Left ventricle myocardium inferior (tissue), 1 donor: ENCODE results near the gene KIAA1671. TPM values are rescaled to one million over a fixed set of nuclear protein-coding genes. Genes with fewer than 3 reads are reported as not detected.
A peak's percentile ranks its signal among the peaks of the same experiment; 100 is the strongest.

Experiments
- DNase-seq: peaks from one replicate; pipeline ENCODE4 v3.0.0-alpha.2; 2020
- H3K27ac ChIP-seq: fragments of 200-600 bp; replicated peaks from 2 replicates; pipeline ENCODE4 v1.8.0; 2021
- H3K27me3 ChIP-seq: fragments of 200-600 bp; 2 replicates; pipeline ENCODE4 v1.8.0; 2021; ENCODE audit warnings: low read depth
- H3K36me3 ChIP-seq: fragments of 200-600 bp; 2 replicates; pipeline ENCODE4 v1.8.0; 2021
- H3K4me1 ChIP-seq: fragments of 200-600 bp; 2 replicates; pipeline ENCODE4 v1.8.0; 2021
- H3K4me3 ChIP-seq: fragments of 200-600 bp; 2 replicates; pipeline ENCODE4 v1.8.0; 2021; ENCODE audit warnings: mild to moderate bottlenecking, moderate library complexity
- H3K9me3 ChIP-seq: fragments of 200-600 bp; replicated peaks from 2 replicates; pipeline ENCODE4 v1.8.0; 2021
- intact Hi-C: fragments of 100-400 bp; cut with micrococcal nuclease; formaldehyde crosslinking; loops from one replicate; pipeline ENCODE4 v1.11.0; 2022
- total RNA-seq: library from RNA; stranded (reverse); fragmentation: NEBNext Ultra II Directional; extraction: Animal tissue kit (Norgen Biotek cat#: 25700); gene quantifications from one replicate; pipeline ENCODE4 v1.2.1, GENCODE V29; 2021
- TF ChIP-seq, protein P1 (sequence below): fragments of 200-600 bp; IDR thresholded peaks from 2 replicates; pipeline ENCODE4 v1.8.0; 2021; ENCODE audit warnings: antibody characterized with exemption, mild to moderate bottlenecking, borderline replicate concordance
- donor health status: DM: no; HTN: yes; CAD: no; lungs with severe emphysema.

The KIAA1671 gene
- total RNA-seq, 1 donor from 2014 or later: 12.2 TPM

GRCh38 chr22:24995649-24996180, 43.2 kb downstream of the KIAA1671 start:
- DNase-seq: no peak
- Histone ChIP-seq H3K4me3 (no peak overlapping the region), H3K4me1 (peaks cover 46% of the 10 kb centered on the region), H3K36me3 (no peaks in the 10 kb centered on the region), H3K27me3 (no peaks in the 10 kb centered on the region), H3K9me3 (no peaks in the 10 kb centered on the region), H3K27ac (peak overlapping the region; percentile 50)
- TF ChIP-seq, protein P1, sequence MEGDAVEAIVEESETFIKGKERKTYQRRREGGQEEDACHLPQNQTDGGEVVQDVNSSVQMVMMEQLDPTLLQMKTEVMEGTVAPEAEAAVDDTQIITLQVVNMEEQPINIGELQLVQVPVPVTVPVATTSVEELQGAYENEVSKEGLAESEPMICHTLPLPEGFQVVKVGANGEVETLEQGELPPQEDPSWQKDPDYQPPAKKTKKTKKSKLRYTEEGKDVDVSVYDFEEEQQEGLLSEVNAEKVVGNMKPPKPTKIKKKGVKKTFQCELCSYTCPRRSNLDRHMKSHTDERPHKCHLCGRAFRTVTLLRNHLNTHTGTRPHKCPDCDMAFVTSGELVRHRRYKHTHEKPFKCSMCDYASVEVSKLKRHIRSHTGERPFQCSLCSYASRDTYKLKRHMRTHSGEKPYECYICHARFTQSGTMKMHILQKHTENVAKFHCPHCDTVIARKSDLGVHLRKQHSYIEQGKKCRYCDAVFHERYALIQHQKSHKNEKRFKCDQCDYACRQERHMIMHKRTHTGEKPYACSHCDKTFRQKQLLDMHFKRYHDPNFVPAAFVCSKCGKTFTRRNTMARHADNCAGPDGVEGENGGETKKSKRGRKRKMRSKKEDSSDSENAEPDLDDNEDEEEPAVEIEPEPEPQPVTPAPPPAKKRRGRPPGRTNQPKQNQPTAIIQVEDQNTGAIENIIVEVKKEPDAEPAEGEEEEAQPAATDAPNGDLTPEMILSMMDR: no peak
- intact Hi-C loops: no loop called here

- Histone ChIP-seq H3K4me1 (peaks cover 40% of the 10 kb centered on the region), H3K27me3 (no peaks in the 10 kb centered on the region), H3K9me3 (no peaks in the 10 kb centered on the region), H3K36me3 (no peaks in the 10 kb centered on the region), H3K4me3 (no peak overlapping the region), H3K27ac (peak overlapping the region; percentile 50)
- TF ChIP-seq, protein P1: no peak
- DNase-seq: no peak
- intact Hi-C loops: no loop called here
Observed at GRCh38 chr22:24996420-24996952, 44.0 kb downstream of the KIAA1671 start.

DNA sequence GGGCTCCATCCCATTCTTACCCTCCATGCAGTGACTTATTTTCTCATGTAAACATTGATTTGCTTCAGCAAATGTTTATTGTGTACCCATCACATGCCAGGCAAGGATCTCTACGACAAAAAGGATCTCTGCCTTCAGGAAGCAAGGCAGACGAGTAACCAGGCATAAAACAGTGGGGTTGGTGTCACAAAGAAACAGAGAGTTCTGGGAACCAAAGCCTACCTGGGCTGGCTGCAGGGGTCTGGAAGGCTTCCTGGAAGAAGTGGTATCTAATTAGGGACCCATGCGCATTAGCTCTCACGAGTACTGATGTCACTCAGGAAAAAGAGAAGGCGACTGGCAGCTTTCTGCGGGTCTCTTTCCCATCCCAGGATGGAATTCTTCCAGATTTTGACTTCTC, 44.5 kb downstream of the KIAA1671 start:
- no peaks in the 10 kb centered on the region for H3K27me3 ChIP-seq
- peak overlapping the region; percentile 50 for H3K27ac ChIP-seq
- TF ChIP-seq, protein P1: no peak
- no peak overlapping the region for H3K4me3 ChIP-seq
- H3K36me3 ChIP-seq: no peaks in the 10 kb centered on the region
- peaks cover 40% of the 10 kb centered on the region for H3K4me1 ChIP-seq
- H3K9me3 ChIP-seq: no peaks in the 10 kb centered on the region
- DNase-seq: no peak
- intact Hi-C loops: no loop called here

DNA sequence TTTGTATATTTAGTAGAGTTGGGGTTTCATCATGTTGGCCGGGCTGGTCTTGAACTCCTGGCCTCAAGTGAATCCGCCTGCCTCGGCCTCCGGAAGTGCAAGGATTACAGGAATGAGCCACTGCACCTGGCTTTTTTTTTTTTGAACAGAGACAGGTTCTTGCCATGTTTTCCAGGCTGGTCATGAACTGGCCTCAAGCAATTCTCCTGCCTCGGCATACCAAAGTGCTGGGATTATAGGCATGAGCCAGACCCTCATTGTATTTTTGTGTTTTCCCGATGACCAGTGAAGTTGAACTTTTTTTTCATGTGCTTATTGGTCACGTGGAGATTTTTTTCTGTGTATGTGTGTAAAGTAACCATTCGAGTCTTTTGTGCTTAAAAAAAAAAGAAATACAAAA, 48.2 kb downstream of the KIAA1671 start:
- no peaks in the 10 kb centered on the region for H3K36me3 ChIP-seq
- no peak overlapping the region for H3K27ac ChIP-seq
- TF ChIP-seq, protein P1: no peak
- no peaks in the 10 kb centered on the region for H3K9me3 ChIP-seq
- peaks cover 35% of the 10 kb centered on the region for H3K4me1 ChIP-seq
- H3K4me3 ChIP-seq: no peak overlapping the region
- DNase-seq: no peak
- no peaks in the 10 kb centered on the region for H3K27me3 ChIP-seq
- intact Hi-C loops: no loop called here

DNA sequence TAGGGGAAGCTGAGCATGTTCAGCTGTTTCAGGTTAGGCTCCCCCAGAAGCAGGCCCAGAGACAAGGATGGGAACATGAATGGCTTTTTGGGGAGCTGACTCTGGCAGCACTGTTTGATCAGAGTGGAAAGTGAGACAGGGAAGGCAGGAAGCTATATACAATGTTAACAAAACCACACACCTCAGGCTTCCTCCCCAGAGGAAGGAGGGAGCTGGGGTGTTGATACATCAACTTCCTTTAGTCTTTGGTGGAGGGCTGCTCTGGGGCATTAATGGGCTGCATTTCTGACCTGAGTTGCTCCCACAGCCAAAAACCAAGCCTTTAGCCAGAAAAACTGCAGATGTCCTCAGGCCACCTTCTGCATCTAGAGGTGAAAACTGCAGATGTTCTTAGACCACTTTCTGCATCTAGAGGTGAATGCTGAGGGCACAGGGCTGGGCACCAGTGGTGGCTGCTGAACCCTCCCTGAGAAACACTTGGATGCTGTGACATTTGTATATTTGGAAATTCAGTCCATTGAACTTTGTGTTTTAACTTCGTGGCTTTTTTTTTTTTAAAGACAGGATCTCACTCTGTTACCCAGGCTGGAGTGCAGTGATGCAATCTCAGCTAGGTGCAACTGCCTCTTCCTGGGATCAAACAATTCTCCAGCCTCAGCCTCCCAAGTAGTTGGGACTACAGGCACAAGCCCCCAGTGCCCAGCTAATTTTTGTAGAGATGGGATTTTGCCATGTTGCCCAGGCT, 49.9 kb downstream of the KIAA1671 start:
- TF ChIP-seq, protein P1: no peak
- intact Hi-C loops: no loop called here
- peak overlapping the region; percentile 34 for H3K27ac ChIP-seq
- H3K9me3 ChIP-seq: no peaks in the 10 kb centered on the region
- no peak overlapping the region for H3K4me3 ChIP-seq
- no peaks in the 10 kb centered on the region for H3K36me3 ChIP-seq
- no peaks in the 10 kb centered on the region for H3K27me3 ChIP-seq
- peaks cover 18% of the 10 kb centered on the region for H3K4me1 ChIP-seq
- DNase-seq: no peak
